ENCODE data around the gene TRIM38.

GRCh38 chr6:26034905-26035304 lies 72.3 kb downstream of the TRIM38 start:
- TF ChIP-seq CREB5 (CRISPR knock-in tag; IDR thresholded peaks at IDR 0.05; ENCODE audit: low read depth) (no peak), RARB (CRISPR knock-in tag; IDR thresholded peaks at IDR 0.05) (no peak), ZNF8 (CRISPR knock-in tag; IDR thresholded peaks at IDR 0.05) (no peak), POU6F1 (CRISPR knock-in tag; IDR thresholded peaks at IDR 0.05; ENCODE audit: borderline replicate concordance, low read depth) (no peak), ESRRG (CRISPR knock-in tag; IDR thresholded peaks at IDR 0.05) (no peak), PPARA (CRISPR knock-in tag; IDR thresholded peaks at IDR 0.05; ENCODE audit: borderline replicate concordance) (no peak), ZFP30 (CRISPR knock-in tag; IDR thresholded peaks at IDR 0.05) (no peak), SNAI2 (CRISPR knock-in tag; IDR thresholded peaks at IDR 0.05) (no peak), TCF4 (CRISPR knock-in tag; IDR thresholded peaks at IDR 0.05; ENCODE audit: borderline replicate concordance) (no peak), OSR1 (CRISPR knock-in tag; IDR thresholded peaks at IDR 0.05) (no peak), ARNTL (CRISPR knock-in tag; IDR thresholded peaks at IDR 0.05; ENCODE audit: borderline replicate concordance, low read depth) (no peak), ZFP3 (CRISPR knock-in tag; IDR thresholded peaks at IDR 0.05) (no peak)
- TF ChIP-seq, protein P1, sequence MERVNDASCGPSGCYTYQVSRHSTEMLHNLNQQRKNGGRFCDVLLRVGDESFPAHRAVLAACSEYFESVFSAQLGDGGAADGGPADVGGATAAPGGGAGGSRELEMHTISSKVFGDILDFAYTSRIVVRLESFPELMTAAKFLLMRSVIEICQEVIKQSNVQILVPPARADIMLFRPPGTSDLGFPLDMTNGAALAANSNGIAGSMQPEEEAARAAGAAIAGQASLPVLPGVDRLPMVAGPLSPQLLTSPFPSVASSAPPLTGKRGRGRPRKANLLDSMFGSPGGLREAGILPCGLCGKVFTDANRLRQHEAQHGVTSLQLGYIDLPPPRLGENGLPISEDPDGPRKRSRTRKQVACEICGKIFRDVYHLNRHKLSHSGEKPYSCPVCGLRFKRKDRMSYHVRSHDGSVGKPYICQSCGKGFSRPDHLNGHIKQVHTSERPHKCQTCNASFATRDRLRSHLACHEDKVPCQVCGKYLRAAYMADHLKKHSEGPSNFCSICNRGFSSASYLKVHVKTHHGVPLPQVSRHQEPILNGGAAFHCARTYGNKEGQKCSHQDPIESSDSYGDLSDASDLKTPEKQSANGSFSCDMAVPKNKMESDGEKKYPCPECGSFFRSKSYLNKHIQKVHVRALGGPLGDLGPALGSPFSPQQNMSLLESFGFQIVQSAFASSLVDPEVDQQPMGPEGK (CRISPR knock-in tag; IDR thresholded peaks at IDR 0.05; ENCODE audit: borderline replicate concordance): no peak
- TF ChIP-seq, protein P2, sequence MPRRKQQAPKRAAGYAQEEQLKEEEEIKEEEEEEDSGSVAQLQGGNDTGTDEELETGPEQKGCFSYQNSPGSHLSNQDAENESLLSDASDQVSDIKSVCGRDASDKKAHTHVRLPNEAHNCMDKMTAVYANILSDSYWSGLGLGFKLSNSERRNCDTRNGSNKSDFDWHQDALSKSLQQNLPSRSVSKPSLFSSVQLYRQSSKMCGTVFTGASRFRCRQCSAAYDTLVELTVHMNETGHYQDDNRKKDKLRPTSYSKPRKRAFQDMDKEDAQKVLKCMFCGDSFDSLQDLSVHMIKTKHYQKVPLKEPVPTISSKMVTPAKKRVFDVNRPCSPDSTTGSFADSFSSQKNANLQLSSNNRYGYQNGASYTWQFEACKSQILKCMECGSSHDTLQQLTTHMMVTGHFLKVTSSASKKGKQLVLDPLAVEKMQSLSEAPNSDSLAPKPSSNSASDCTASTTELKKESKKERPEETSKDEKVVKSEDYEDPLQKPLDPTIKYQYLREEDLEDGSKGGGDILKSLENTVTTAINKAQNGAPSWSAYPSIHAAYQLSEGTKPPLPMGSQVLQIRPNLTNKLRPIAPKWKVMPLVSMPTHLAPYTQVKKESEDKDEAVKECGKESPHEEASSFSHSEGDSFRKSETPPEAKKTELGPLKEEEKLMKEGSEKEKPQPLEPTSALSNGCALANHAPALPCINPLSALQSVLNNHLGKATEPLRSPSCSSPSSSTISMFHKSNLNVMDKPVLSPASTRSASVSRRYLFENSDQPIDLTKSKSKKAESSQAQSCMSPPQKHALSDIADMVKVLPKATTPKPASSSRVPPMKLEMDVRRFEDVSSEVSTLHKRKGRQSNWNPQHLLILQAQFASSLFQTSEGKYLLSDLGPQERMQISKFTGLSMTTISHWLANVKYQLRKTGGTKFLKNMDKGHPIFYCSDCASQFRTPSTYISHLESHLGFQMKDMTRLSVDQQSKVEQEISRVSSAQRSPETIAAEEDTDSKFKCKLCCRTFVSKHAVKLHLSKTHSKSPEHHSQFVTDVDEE (CRISPR knock-in tag; IDR thresholded peaks at IDR 0.05): no peak

Measured in SK-N-SH treated with all-trans-retinoic acid at 6 μM for 48 hours (cell line).